SK-N-DZ (cell line): ENCODE measurements around the gene ARHGAP4.
A peak's percentile ranks its signal among the peaks of the same experiment; 100 is the strongest.

Experiments
- DNase-seq: peaks from one replicate; pipeline ENCODE4 v3.0.0-alpha.2; 2015; ENCODE audit warnings: low spot score

Gene ARHGAP4

DNA sequence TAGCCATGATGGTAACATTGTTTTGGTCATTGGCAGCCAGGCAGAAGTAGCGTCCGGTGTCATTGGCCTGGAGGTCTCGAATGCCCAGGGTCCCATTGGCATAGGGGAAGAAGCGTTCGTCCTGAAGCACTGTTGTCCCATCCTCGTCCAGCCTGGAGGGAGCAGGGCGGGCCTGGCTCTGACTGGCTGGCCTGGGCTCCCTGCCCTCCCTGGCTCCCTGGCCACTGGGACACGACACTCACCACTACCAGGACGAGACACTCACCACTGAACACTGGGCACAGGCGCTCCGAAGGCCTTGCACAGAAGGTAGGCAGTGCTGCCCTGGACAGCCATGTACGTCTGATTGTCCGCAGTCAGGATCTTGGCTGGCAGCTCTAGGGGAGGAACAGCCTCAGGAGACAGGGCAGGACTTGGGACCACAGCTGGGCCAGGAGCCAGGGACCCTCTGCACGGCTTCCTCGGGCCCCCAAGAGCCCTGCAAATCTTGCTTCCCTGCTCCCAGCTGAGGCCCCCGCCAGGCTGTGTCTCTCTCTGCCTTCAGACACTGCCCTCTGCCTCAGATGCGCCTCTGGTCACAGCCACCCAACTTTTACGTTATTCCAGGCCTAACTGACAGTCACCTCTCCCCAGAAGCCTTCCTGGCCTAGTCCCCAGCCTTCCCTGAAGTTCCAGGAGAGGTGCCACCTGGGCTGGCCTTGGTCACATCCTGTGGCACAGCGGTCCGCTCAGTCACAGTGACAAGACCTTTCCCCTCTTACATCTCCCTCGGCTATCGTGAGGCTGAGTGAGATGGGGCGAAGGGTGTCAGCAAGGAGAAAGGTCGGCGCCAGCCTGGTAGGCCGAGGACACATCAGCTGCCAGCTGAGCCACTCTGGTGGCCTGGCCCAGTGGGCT lies 57.2 kb downstream of the ARHGAP4 start:
- DNase-seq, result no peak

GRCh38 chrX:153867671-153868070 lies 58.4 kb downstream of the ARHGAP4 start:
- no peak for DNase-seq

- no peak for DNase-seq
These were observed 58.9 kb downstream of the ARHGAP4 start for GRCh38 chrX:153867139-153867538.

DNA sequence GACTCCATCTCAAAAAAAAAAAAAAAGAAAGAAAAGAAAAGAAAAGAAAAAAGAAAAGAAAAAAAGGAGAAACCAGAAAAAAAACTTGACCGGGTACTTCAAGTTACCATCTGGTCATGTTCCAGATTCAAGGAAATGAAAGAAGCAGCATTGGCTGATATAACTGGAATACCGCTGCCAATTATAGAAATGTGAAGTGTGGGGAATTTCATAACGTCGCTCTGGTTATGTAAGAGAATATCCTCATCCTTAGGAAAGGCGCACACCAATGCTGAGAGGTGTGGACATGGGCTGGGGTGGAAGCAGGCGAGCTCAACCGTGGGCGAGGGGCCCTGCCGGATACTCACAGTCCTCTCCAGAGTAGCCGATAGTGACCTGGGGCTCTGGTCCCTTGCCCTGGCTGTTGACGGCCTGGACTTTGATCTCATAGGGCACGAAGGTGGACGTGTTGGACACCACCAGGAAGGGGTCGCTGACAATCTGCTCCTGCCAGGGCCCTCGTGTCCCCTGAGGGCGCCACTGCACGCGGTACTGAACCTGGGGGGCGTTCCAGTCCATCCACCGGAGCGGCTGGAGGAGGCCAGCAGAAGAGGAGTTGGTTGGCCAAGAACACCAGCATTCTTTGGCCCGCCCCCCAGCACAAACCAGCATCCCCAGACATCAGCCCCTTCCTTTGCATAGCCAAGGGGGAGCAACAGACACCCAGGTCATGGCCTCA lies 59.6 kb downstream of the ARHGAP4 start:
- DNase-seq, result no peak

DNA sequence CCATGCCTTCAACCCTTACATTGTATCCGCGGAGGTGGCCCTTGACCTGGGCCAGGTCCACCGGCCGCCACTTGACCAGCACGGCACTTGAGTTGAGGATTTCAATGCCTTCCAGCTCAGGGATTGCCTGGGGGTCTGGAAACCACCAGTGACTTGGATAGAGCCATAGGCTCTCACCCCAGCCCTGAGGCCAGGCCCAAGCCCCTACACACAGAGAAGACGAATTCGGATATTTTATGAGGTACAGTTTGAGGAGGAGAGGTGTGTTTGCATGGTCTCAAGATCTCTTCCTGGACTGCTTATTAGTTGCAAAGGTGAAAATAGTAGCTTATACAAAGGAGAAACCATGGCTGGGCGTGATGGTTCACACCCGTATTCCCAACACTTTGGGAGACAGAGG lies 60.4 kb downstream of the ARHGAP4 start:
- DNase-seq, result no peak

DNA sequence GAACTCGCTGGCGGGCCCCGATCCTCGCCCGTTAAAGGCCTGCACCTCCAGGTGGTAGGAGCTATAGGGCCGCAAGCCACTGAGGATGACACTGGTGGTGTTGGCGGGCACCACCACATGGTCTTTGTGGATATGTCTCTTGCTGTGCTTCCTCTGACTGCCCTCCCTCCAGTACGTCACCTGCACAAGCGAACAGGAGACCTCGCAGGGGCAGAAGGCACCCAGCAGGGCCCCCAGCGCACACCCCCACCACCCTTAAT lies 60.8 kb downstream of the ARHGAP4 start:
- no peak for DNase-seq

DNA sequence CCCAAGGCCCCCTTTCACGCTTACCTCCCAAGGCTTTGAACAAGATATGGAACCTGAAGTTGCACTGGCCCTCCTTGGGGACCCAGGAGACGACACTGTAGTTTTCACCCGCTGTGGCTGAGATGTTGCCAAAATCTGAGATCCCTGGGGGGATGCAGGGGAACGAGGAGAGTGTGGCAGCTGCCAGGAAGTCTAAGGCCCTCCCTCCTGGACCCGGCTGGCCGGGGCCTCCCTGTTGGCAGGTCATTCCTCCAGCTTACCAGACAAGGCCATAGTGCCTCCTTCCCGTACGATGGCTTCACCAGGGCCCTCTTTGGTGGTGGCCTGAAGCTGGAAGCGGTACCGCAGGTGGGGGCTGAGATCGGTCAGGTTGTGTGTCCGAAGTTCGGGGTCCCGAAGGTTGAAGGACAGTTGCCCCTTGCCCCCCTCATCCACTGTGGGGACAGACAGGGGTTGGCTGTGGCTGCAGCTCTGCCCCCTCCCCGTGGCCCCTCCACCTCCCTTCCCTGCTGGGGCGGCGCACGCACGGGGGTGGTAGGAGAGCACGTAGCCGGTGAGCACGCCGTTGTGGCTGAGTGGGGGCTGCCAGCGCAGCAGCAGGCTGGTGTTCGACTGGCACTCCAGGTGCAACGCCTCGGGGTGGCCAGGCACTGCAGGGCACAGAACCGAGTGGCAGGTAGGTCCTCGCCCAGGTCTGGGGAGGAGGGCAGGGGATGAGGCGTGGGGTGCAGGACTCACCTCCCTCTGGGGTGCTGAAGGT lies 61.3 kb downstream of the ARHGAP4 start:
- no peak for DNase-seq

DNA sequence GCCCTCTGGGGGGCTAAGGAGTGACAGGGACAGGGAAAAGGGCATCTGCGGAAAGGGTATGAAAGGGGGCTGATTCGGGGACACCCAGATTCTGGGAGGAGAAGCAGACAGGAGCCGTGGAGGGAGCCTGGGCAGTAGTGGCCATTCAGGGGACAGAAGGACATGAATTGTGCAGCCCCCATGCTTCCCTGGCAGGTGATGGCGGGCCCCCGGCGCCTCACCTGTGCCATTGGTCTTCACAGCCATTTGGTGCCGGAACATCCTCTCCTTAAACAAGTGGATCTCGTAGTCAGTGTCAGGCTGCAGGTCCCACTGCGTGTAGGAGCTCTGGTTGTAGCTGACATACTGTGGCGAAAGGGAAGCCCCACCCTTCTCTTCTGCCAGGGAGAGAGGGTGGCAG lies 62.0 kb downstream of the ARHGAP4 start:
- no peak for DNase-seq

DNA sequence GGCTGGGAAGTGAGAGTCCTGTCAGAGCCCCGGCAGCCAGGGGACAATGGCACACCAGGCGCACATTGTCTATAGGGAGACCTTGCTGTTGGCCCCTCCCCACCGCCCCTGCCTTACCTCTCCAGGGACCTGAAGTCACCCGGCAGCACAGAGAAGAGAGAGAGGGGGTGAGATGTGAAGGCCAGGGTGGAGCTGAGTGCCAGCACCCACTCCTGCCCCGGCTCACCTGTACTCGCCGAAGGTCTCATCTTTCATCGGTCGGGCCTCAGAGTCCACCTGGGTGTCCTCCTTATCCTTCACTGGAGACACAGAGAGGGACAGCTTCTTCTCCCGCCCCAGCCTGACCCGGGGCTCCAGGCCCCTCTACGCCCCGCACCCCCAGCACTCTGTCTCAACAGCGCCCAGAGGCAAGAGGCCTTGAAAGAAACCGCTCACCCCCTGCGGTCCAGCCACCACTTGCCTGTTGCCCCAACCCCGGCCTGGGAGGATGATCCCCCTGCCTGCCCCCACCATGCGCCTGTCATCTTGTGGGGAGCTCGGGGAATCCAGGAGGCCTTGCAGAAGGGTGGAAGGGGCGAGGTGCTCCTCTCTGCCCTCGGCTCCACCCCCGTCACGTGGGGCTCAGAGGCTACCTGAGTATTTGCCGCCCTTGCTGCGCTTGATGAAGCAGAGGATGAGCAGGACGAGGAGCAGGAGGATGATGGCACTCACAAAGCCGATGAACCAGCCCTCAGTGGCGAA lies 62.6 kb downstream of the ARHGAP4 start:
- DNase-seq, result no peak

DNA sequence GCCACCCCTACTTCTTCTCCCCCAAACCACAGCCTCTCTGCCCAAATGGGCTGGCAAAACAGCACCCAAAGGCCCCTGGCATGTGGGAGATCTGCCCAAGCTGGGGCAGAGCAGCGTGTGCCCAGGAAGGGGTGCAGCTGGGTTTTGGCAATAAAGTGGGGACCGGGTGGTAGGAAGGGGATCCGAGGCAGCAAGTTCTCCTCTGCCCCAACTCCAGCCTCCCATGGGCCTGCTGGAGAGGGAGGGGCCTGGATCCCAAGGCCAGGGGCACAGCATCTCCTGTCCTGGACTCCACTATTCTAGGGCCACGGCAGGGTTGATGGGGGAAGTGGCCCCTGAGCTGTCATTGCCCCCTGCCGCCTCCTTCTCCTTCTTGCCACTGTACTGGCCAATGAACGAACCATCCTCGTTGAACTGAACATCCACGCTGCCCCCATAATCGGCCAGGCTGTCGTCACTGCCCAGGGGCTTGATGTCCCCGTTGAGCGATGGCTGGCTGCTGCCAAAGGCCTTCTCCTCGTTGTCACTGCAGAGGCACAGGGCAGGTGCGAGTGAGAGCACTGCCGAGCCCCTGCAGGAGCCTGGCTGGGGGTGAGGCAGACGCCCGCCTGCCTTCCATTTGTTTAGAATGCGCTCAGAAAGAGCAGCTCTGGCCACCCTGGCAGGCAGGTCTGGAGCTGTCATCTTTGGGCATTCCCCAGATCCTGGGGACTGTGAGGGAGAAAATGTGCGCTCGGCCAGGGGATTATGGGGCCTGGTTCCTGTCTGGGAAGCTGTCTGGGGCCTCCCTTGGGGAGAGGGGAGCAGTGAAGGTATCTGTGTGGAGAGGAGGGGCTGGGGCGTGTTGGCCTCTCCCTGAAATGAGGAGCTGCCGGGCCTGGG lies 63.5 kb downstream of the ARHGAP4 start:
- DNase-seq, result peak; percentile 81

GRCh38 chrX:153861733-153862310 lies 64.2 kb downstream of the ARHGAP4 start:
- no peak for DNase-seq

GRCh38 chrX:153861151-153861550 lies 64.9 kb downstream of the ARHGAP4 start:
- DNase-seq, result no peak
